GM19023 (cell line): ENCODE data around the gene LHFPL2.
"Not testable (repeated sequence)": the region's sequence is repeated elsewhere in the genome, so short reads cannot be mapped to it uniquely, and the experiment has no call there.

ENCODE experiments used
- ATAC-seq: cut with Tn5 transposase; IDR thresholded peaks from one replicate; pipeline ENCODE4 v1.9.1; 2021; ENCODE audit warnings: mild to moderate bottlenecking, moderate library complexity; ENCODE audit not compliant: unreplicated experiment

Gene LHFPL2

DNA sequence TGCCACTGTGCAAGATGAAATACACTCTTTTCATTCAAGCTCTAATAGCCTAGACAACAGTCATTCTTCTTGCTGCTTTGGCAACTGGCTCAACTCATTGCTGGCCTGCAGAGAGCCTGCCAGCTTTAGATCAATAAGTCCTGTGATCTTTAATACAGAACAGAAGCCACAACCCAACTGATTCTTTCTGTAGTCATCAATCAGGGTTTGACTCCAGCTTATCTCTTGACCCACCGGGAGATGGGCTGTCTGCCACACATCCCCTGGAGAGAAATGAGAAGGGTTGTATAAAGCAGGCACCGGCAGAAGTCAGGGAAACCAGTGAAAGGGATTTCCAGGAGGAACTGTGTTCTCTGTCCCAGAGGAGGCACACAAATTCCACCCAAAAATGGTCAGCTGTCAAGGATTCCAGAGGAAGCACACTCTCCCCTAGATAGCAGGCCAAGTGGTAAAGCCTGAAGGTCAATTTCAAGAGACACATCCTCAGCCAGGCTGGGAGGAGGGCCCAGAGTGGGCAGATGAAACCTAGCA is 24.5 kb downstream of the LHFPL2 start:
- ATAC-seq = no peak

- ATAC-seq = no peak
Measured at GRCh38 chr5:78622302-78622971, 26.1 kb downstream of the LHFPL2 start.

- ATAC-seq = no peak
Measured at GRCh38 chr5:78621291-78621738, 27.3 kb downstream of the LHFPL2 start.

DNA sequence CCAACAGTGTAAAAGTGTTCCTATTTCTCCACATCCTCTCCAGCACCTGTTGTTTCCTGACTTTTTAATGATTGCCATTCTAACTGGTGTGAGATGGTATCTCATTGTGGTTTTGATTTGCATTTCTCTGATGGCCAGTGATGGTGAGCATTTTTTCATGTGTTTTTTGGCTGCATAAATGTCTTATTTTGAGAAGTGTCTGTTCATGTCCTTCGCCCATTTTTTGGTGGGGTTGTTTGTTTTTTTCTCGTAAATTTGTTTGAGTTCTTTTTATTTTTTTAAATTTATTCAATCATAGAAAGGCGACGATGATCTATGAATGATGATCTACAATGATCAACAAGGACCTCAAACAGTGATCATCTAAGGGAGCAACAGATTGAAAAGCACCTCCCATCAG is 28.5 kb downstream of the LHFPL2 start:
- not testable (repeated sequence) for ATAC-seq

DNA sequence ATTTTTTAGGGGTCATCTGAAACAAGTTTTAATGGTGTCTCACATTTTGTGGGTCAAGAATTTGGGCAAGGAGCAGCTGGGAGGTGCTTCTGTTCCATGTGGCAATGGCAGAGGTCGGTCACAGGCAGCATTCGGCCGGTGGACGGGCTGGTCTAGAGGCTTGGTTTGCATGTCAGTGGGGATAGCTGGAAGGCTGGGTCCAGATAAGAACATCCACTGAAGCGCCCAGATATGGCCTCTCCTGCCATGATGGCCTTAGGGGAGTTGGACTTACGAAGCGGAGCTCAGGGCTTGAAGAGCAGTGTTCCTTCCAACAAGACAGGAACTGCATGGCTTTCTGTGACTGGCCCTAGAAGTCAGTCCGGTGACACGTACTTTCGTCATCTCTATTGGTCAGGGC is 30.3 kb downstream of the LHFPL2 start:
- ATAC-seq = no peak

DNA sequence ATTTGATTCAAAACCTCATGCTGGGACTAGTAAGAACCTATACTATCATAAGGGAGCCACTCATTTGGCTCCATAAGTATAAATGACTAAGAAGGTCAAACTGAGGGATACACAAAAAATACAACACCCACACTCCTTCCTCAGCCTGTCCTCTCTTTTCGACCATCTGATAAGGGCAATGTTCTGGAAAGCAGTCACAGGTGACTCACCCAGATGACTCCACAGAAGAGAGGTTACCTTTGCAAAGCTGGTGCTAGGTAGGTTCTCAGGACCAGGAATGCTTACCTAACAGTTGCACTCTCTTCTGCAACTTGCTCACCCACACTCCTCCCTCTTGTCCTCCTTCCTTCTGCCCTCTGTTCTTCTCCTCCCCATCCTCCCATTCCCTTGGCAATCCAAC is 32.9 kb downstream of the LHFPL2 start:
- no peak for ATAC-seq

GRCh38 chr5:78614816-78615215 is 33.8 kb downstream of the LHFPL2 start:
- no peak for ATAC-seq

- no peak for ATAC-seq
Measured at GRCh38 chr5:78613756-78614155, 34.8 kb downstream of the LHFPL2 start.

GRCh38 chr5:78613151-78613533 is 35.4 kb downstream of the LHFPL2 start:
- ATAC-seq = no peak

- no peak for ATAC-seq
Measured at GRCh38 chr5:78612227-78613150, 36.1 kb downstream of the LHFPL2 start.

GRCh38 chr5:78611126-78611605 is 37.4 kb downstream of the LHFPL2 start:
- ATAC-seq = no peak

DNA sequence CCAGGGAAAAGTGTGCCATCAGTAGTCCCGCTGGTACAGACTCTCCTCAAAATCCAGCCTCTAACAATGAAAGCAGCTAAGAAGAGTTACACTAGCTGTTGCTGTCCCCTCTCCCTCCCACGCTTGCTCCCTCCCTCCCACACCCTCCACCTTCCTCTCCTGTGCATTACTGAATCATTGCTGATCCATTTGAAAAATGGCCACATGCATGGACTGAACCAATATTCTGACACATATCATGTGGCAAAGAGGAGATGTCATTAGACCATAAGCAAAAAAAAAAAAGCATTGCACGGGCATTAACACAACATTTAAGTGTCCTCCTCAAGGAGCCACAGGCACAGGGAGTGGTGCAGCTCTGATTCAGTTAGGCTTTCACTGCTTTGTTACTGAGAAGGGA is 37.9 kb downstream of the LHFPL2 start:
- ATAC-seq = no peak

DNA sequence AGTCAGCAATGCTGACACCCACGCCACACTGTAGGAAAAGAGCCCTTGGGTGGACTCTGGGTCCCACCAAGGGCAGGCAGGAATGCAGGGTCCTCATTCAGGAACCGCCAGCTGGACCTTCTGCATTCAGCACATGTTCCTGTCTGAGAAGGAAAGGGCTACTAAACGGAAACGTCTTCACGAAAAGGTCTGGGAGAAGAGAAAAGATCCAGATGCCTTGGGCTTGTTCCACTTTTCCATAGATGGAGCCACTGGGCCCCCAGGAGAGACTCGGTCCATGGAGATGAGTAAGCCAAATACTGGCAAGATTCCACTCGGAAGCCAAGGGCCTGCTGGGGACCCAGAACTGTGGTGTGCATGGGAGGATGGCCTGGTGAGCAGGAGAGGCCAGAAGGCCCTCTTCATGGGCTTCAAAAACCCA is 38.4 kb downstream of the LHFPL2 start:
- ATAC-seq = no peak

GRCh38 chr5:78607864-78608263 is 40.7 kb downstream of the LHFPL2 start:
- ATAC-seq = no peak

DNA sequence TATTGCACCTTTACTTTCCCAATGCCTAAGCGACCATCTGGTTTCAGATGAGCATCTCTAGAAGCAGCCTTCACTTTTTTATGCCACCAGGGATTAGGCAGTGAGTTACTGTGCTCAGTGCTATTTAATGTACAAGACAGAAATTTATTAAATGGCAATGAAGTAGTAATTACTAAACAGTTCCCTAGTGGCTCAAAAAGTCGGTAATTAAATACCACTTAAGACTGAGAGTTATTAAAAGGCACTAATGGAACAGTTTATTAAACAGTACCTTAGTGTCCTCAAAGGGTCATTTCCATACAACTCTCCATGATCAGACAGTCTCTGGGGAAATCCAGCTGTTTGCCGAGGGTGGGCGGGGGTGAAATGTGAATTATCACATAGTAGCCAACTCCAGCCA is 42.3 kb downstream of the LHFPL2 start:
- no peak for ATAC-seq

- ATAC-seq = no peak
Measured at GRCh38 chr5:78605611-78606010, 43.0 kb downstream of the LHFPL2 start.

- ATAC-seq = no peak
Measured at GRCh38 chr5:78604689-78605285, 43.8 kb downstream of the LHFPL2 start.

DNA sequence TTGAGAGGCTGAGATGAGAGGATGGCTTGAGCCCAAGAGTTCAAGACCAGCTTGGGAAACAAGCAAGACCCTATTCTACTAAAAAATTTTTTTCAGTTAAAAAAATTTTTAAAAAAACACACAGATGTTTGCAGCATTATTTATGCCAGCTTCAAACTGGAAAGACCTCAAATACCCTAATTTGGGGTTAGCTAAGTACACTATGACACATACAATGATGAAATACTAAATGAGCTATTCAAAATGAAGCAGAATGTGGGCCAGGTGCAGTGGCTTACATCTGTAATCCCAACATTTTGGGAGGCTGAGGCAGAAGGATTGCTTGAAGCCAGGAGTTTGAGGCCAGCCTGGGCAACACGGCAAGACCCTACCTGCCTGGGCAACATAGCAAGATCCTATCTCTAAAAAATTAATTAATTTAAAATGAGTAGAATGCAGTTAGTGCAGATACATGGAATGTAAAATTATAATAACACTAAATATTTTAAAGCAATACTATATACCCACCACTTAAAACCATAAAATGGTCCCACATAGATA is 44.9 kb downstream of the LHFPL2 start:
- ATAC-seq = no peak

DNA sequence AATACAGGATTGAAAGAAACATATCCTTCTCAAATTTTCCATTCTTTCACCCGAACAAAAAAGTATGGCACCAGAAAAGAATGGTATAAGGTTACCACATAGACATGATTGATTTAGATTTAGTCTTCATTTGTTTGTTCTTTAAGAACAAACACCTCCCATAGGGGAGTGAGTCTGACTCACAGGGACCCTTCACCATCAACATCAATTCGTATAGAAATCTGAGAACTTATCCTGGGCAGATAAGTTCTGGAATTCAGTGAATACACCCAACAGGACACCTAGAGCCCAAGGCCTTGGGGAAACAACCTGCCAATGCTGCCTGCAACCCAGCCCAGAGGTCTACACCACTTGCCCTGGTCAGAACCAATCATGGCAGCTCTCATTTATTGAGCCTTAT is 46.2 kb downstream of the LHFPL2 start:
- no peak for ATAC-seq

- no peak for ATAC-seq
Measured at GRCh38 chr5:78601559-78602314, 46.8 kb downstream of the LHFPL2 start.
